ENCODE measurements around the gene REST. TPM values are rescaled to one million over a fixed set of nuclear protein-coding genes. Genes with fewer than 3 reads are reported as not detected.
"Not testable (repeated sequence)": the region's sequence is repeated elsewhere in the genome, so short reads cannot be mapped to it uniquely, and the experiment has no call there.

REST gene, protein sequence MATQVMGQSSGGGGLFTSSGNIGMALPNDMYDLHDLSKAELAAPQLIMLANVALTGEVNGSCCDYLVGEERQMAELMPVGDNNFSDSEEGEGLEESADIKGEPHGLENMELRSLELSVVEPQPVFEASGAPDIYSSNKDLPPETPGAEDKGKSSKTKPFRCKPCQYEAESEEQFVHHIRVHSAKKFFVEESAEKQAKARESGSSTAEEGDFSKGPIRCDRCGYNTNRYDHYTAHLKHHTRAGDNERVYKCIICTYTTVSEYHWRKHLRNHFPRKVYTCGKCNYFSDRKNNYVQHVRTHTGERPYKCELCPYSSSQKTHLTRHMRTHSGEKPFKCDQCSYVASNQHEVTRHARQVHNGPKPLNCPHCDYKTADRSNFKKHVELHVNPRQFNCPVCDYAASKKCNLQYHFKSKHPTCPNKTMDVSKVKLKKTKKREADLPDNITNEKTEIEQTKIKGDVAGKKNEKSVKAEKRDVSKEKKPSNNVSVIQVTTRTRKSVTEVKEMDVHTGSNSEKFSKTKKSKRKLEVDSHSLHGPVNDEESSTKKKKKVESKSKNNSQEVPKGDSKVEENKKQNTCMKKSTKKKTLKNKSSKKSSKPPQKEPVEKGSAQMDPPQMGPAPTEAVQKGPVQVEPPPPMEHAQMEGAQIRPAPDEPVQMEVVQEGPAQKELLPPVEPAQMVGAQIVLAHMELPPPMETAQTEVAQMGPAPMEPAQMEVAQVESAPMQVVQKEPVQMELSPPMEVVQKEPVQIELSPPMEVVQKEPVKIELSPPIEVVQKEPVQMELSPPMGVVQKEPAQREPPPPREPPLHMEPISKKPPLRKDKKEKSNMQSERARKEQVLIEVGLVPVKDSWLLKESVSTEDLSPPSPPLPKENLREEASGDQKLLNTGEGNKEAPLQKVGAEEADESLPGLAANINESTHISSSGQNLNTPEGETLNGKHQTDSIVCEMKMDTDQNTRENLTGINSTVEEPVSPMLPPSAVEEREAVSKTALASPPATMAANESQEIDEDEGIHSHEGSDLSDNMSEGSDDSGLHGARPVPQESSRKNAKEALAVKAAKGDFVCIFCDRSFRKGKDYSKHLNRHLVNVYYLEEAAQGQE
- 24.2 TPM for total RNA-seq
- long read RNA-seq, full-length matches to known transcripts, result 62 of 79 reads
- long read RNA-seq, partial matches to known transcripts, result 4 of 79 reads
- long read RNA-seq, other reads (novel, unspliced or antisense), result 13 of 79 reads

DNA sequence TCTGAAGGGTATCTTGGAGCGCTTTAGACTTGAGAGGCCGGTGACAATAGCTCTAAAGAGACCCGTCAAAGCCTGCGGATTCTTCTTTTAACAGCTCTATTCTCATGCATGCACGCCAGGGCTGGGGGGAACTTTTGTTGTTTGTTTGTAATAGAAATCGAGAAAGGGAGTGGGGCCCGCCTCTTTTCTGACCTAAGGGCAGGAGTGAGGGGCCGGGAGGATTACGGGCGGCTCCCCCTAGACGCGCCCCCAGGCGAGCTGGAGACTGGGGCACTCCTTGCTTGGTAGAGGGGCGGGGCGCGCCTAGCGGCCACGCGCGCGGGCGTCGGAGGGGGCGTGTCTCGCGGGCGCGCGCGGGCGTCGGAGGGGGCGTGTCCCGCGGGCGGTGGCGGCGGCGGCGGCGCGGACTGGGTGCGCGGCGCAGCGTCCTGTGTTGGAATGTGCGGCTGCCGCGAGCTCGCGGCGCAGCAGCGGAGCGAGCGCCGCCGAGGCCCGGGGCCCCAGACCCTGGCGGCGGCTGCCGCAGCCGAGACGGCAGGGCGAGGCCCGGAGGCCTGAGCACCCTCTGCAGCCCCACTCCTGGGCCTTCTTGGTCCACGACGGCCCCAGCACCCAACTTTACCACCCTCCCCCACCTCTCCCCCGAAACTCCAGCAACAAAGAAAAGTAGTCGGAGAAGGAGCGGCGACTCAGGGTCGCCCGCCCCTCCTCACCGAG, at the start of gene REST:
REST (plus strand) TSS at position 412 of the 717 bp plus-strand sequence. CDS start 2,739 bp downstream, outside the sequence.
- DNase-seq, result peak; percentile 89
- intact Hi-C loops (cut with micrococcal nuclease), result no loop called here
- peak; percentile 81 for ATAC-seq

DNA sequence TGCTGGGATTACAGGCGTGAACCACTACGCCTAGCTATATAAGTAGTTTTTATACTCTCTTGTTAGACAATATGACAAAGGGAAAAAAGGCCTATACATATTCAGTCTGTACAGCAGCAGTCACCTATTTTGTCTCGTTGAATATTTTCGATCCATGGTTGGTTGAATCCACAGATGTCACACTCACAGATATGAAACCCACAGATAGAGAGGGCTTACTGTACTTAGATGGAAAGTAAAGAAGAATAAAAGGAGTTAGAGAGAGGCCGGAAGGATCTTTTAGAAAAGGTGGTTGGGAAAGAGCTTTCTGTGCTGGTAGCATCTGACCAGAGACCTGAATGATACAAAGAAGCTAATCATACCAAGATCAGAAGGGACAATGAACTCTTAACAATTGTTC, 47.9 kb upstream of the REST start:
- DNase-seq (no peak), ATAC-seq (no peak)
- intact Hi-C loops (cut with micrococcal nuclease), result no loop called here

GRCh38 chr4:56860781-56861180, 46.9 kb upstream of the REST start:
- ATAC-seq (no peak), DNase-seq (no peak)
- intact Hi-C loops (cut with micrococcal nuclease), result no loop called here

DNA sequence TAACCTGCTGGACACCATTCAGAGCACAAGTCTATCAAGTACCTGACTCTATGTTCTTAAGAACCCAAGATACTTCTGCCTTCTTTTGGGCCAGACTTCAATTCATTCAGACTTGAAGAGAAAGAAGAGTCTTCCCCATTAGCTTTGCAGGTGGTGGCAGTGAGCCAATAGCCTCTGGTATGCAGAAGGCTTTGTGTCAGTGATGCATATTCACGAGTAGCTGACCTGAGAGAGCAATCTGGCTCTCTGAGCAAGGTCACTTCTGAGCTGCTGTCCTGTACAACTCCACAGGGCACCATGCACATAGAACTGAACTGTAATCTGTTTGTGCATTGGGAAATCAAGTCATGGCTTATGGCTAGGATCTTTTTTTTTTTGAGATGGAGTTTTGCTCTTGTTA, 46.3 kb upstream of the REST start:
- intact Hi-C loops (cut with micrococcal nuclease), result no loop called here
- ATAC-seq (no peak), DNase-seq (no peak)

- ATAC-seq (no peak), DNase-seq (no peak)
- intact Hi-C loops (cut with micrococcal nuclease), result no loop called here
Observed at GRCh38 chr4:56863441-56864139, 44.1 kb upstream of the REST start.

DNA sequence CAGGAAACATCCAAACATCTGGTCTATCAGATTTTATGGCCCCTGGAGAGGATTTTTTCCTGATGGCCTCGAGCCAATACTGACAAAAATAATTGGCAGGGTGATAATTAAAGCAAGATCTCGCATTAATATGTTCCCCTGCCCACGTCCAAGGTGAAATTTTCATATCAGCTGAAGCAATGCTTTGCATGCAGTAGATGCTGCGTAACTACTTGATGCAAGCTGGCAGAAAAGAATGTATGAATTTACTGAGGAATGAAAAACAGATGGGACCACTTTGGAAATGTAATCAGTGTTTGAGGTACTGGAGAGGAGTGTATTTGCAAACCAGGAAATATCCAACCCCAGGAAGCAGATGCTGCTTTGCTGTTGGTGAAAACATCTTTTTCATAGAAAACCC, 36.8 kb upstream of the REST start:
- ATAC-seq, result no peak
- intact Hi-C loops (cut with micrococcal nuclease), result no loop called here
- DNase-seq, result no peak

GRCh38 chr4:56871371-56871866, 36.3 kb upstream of the REST start:
- DNase-seq (no peak), ATAC-seq (peak; percentile 53)
- intact Hi-C loops (cut with micrococcal nuclease), result no loop called here

DNA sequence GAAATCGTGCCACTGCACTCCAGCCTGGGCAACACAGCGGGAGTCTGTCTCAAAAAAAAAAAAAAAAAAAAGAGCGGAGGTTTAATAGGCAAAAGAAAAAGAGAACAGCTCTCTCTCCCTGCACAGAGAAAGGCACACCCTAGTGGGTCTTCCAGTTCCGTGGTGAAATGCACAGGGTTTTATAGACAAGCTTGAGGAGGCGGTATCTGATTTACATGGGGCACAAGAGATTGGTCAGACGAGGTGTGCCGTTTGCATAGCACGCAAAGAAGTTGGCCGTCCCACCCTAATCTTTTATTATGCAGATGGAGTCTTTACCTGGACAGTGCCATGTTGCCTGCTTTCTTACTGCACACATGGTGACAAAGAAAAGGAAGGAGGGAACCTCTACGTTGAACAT, 33.5 kb upstream of the REST start:
- ATAC-seq (no peak), DNase-seq (no peak)
- intact Hi-C loops (cut with micrococcal nuclease), result no loop called here

GRCh38 chr4:56874923-56875322, 32.8 kb upstream of the REST start:
- intact Hi-C loops (cut with micrococcal nuclease), result no loop called here
- DNase-seq (no peak), ATAC-seq (no peak)

GRCh38 chr4:56876264-56876663, 31.4 kb upstream of the REST start:
- ATAC-seq (no peak), DNase-seq (no peak)
- intact Hi-C loops (cut with micrococcal nuclease), result no loop called here

- intact Hi-C loops (cut with micrococcal nuclease), result no loop called here
- DNase-seq (no peak), ATAC-seq (no peak)
Observed at GRCh38 chr4:56879996-56880395, 27.7 kb upstream of the REST start.

GRCh38 chr4:56880572-56880971, 27.1 kb upstream of the REST start:
- ATAC-seq (no peak), DNase-seq (no peak)
- intact Hi-C loops (cut with micrococcal nuclease), result no loop called here

GRCh38 chr4:56884511-56884910, 23.2 kb upstream of the REST start:
- intact Hi-C loops (cut with micrococcal nuclease), result not testable (repeated sequence)

DNA sequence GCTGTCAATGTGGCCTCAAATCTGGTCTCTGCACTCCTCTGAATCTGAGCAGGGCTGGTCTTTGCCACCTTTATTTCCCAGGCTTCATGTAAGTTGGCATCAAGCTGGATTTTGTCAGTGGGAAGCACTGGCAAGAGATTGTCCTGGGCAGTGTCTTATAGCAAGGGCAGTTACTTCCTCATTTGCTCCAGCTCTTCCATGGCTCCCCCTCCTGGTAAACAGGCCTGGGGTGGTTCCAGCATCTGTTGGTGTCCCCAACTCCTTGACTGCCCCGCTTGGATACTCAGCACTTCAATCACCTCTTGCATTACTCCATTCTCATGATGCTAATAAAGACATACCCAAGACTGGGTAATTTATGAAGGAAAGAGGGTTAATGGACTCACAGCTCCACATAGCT, 15.0 kb upstream of the REST start:
- ATAC-seq (no peak), DNase-seq (no peak)
- intact Hi-C loops (cut with micrococcal nuclease), result no loop called here

More at GRCh38 chr4:56884511-56884910, 23.2 kb upstream of the REST start:
- not testable (repeated sequence) for ATAC-seq, DNase-seq

- intact Hi-C loops (cut with micrococcal nuclease); ATAC-seq; DNase-seq: not testable (repeated sequence)
Observed at GRCh38 chr4:56897842-56898241, 9.9 kb upstream of the REST start.

DNA sequence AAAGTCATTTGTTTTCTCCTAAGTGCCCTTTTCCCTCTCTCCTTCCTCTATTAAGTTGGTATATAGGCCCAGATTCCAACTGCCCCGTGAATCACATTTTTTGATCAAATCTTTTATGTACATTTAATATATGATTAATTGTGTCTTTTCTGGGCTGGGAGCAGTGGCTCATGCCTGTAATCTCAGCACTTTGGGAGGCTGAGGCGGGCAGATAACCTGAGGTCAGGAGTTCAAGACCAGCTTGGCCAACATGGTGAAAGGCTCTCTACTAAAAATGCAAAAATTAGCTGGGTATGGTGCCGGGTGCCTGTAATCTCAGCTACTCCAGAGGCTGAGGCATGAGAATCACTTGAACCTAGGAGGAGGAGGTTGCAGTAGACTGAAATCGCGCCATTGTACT, 7.5 kb upstream of the REST start:
- ATAC-seq; DNase-seq; intact Hi-C loops (cut with micrococcal nuclease): not testable (repeated sequence)

- ATAC-seq (no peak), DNase-seq (no peak)
- intact Hi-C loops (cut with micrococcal nuclease), result no loop called here
Observed at GRCh38 chr4:56902703-56903102, 5.0 kb upstream of the REST start.

DNA sequence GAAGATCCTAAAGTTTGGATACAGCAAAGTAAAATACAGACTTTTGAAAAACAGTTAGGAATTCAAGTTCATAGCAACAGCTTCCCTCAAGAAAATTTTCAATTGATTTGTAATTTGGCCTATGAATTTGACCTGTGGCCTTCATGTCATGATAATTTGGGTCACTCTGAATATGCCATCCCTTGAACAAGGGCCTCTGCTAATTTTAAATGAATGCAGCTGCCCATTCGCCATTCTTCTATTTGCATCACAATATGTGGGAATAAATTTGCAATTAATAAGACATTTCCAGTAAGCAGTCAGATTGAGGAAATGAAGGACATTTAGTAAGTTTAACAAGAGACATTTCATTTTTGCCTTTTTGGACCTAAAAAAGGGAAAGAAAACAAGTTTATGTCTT, 1.9 kb upstream of the REST start:
- DNase-seq, result no peak
- no peak for ATAC-seq
- intact Hi-C loops (cut with micrococcal nuclease), result no loop called here

All from left ventricle myocardium superior (tissue), 1 donor.